GM12878 (cell line): ENCODE data around the gene VPS26B. TPM values are rescaled to one million over a fixed set of nuclear protein-coding genes. Genes with fewer than 3 reads are reported as not detected.

ENCODE experiments used
- ATAC-seq: fragments of 200-7000 bp; cut with Tn5 transposase; 3 replicates; pipeline ENCODE4 v1.9.1; 2020; ENCODE audit warnings: mild to moderate bottlenecking, moderate library complexity
- BruUV-seq: library from RNA; stranded (reverse); fragments of 400-500 nt; replicated peaks from 2 replicates; lab custom pipeline; 2021; lab: Mats Ljungman, UMichigan
- CTCF ChIA-PET: fragments of 300-600 bp; sonication (Branson Sonifier 250); formaldehyde crosslinking; extraction: SDS; loops from one replicate; lab custom pipeline; 2021; ENCODE audit warnings: inconsistent platforms; lab: Yijun Ruan, JAX
- POLR2A ChIA-PET: fragments of 350-600 bp; formaldehyde crosslinking; extraction: SDS; loops from one replicate; lab custom pipeline; 2021; ENCODE audit warnings: inconsistent platforms; lab: Charles Lee
- RAD21 ChIA-PET: fragments of 300-600 bp; sonication (Branson Sonifier 250); formaldehyde crosslinking; loops from one replicate; lab custom pipeline; 2023; ENCODE audit warnings: antibody characterized with exemption; ENCODE audit not compliant: unreplicated experiment; lab: Charles Lee
- SMC1A ChIA-PET: fragments of 300-600 bp; sonication (Branson Sonifier 250); formaldehyde crosslinking; loops from one replicate; lab custom pipeline; 2023; ENCODE audit not compliant: unreplicated experiment, uncharacterized antibody; lab: Charles Lee
- DNase-seq: peaks from one replicate; pipeline ENCODE4 v3.0.0-alpha.2; 2011; ENCODE audit warnings: low read depth, low spot score
- FAIRE-seq: peaks from 3 replicates; lab custom pipeline; 2011; peaks lifted over from hg19 to GRCh38; lab: Jason Lieb, UNC
- H2AFZ ChIP-seq: 2 replicates; pipeline ENCODE4 v1.6.0; 2011; ENCODE audit warnings: low read depth, low read length, control low read depth; ENCODE audit not compliant: control insufficient read depth
- H3K27ac ChIP-seq: 2 replicates; pipeline ENCODE4 v1.5.1; 2011; ENCODE audit warnings: control low read depth; ENCODE audit not compliant: control insufficient read depth, insufficient read depth
- H3K27me3 ChIP-seq, 2 experiments: replicated peaks in 1 of 2; 2 replicates each; pipeline versions ENCODE4 v1.6.0 to v1.6.1; 2011; ENCODE audit warnings: low read length in 1 of 2; ENCODE audit not compliant: control insufficient read depth in 2 of 2, insufficient read depth in 2 of 2
- H3K36me3 ChIP-seq, 2 experiments: 2 replicates each; pipeline ENCODE4 v1.5.1; 2011; ENCODE audit warnings: low read length in 1 of 2; ENCODE audit not compliant: control insufficient read depth in 2 of 2, insufficient read depth in 2 of 2
- H3K4me1 ChIP-seq: 2 replicates; pipeline ENCODE4 v1.6.1; 2011; ENCODE audit warnings: mild to moderate bottlenecking, low read length, moderate library complexity, mixed read lengths; ENCODE audit not compliant: control insufficient read depth, insufficient read depth
- H3K4me2 ChIP-seq: 2 replicates; pipeline ENCODE4 v1.6.0; 2011; ENCODE audit warnings: control low read depth; ENCODE audit not compliant: control insufficient read depth, insufficient read depth
- H3K4me3 ChIP-seq: fragments of 200-600 bp; sonication (generic); 2 replicates; pipeline ENCODE4 v1.5.1; 2016
- H3K79me2 ChIP-seq: 2 replicates; pipeline ENCODE4 v1.6.0; 2011; ENCODE audit warnings: low read length; ENCODE audit not compliant: control insufficient read depth, insufficient read depth
- H3K9ac ChIP-seq: 2 replicates; pipeline ENCODE4 v1.8.0; 2011; ENCODE audit warnings: low read length, control low read depth, mixed read lengths; ENCODE audit not compliant: control insufficient read depth, insufficient read depth
- H3K9me3 ChIP-seq: replicated peaks from 3 replicates; pipeline ENCODE4 v1.5.1; 2011; ENCODE audit warnings: mild to moderate bottlenecking, low read length; ENCODE audit not compliant: control insufficient read depth, insufficient read depth
- H4K20me1 ChIP-seq: 2 replicates; pipeline ENCODE4 v1.6.0; 2011; ENCODE audit not compliant: control insufficient read depth, insufficient read depth
- BRCA1 ChIP-seq: IDR thresholded peaks from 2 replicates; pipeline ENCODE4 v1.6.1; 2011; ENCODE audit warnings: low read depth, low read length, improper control_type of control experiment
- CBFB ChIP-seq: IDR thresholded peaks from 2 replicates; pipeline ENCODE4 v1.6.1; 2016; ENCODE audit warnings: antibody characterized with exemption, low read depth
- CBX5 ChIP-seq: sonication (generic); IDR thresholded peaks from 2 replicates; pipeline ENCODE4 v1.6.1; 2016; ENCODE audit warnings: low read depth, moderate library complexity, mild to moderate bottlenecking, inconsistent platforms
- CHD1 ChIP-seq: IDR thresholded peaks from 2 replicates; pipeline ENCODE4 v1.6.1; 2012; ENCODE audit warnings: low read depth, low read length, improper control_type of control experiment
- E2F4 ChIP-seq: IDR thresholded peaks from 2 replicates; pipeline ENCODE4 v1.6.1; 2012; ENCODE audit warnings: low read depth, low read length, improper control_type of control experiment
- IRF4 ChIP-seq: IDR thresholded peaks from 2 replicates; pipeline ENCODE4 v1.6.1; 2011; ENCODE audit warnings: low read depth, low read length
- MAX ChIP-seq: IDR thresholded peaks from 2 replicates; pipeline ENCODE4 v1.6.1; 2012; ENCODE audit warnings: low read depth, low read length, improper control_type of control experiment
- MEF2B ChIP-seq: fragments of 450-650 bp; IDR thresholded peaks from 2 replicates; pipeline ENCODE4 v1.6.1; 2018; ENCODE audit warnings: mild to moderate bottlenecking, moderate library complexity; ENCODE audit not compliant: partially characterized antibody, poor library complexity, severe bottlenecking
- MTA2 ChIP-seq: fragments of 450-650 bp; IDR thresholded peaks from 2 replicates; pipeline ENCODE4 v1.6.1; 2016; ENCODE audit warnings: low read depth, mild to moderate bottlenecking, moderate library complexity
- NKRF ChIP-seq: fragments of 450-650 bp; conservative IDR thresholded peaks from 2 replicates; pipeline ENCODE4 v1.6.1; 2017; ENCODE audit warnings: mild to moderate bottlenecking, moderate library complexity
- SKIL ChIP-seq: fragments of 450-650 bp; IDR thresholded peaks from 2 replicates; pipeline ENCODE4 v1.6.1; 2017; ENCODE audit warnings: mild to moderate bottlenecking, low read depth, inconsistent platforms; ENCODE audit not compliant: poor library complexity, severe bottlenecking
- STAT1 ChIP-seq: fragments of 450-650 bp; conservative IDR thresholded peaks from 2 replicates; pipeline ENCODE4 v1.6.1; 2014; ENCODE audit warnings: antibody characterized with exemption, mild to moderate bottlenecking
- ZBED1 ChIP-seq: IDR thresholded peaks from 2 replicates; pipeline ENCODE4 v1.6.1; 2016; ENCODE audit warnings: borderline replicate concordance
- ZNF687 ChIP-seq: fragments of 450-650 bp; IDR thresholded peaks from 2 replicates; pipeline ENCODE4 v1.6.1; 2017; ENCODE audit warnings: mild to moderate bottlenecking, moderate library complexity
- WGBS: methylation state at CpG from one replicate; pipeline ENCODE4 v1.1.6; 2016; ENCODE audit warnings: low lambda C conversion rate; ENCODE audit not compliant: insufficient replicate concordance, insufficient coverage; ENCODE audit errors: missing lambda C conversion rate; 5-methylcytosine and 5-hydroxymethylcytosine counted together
- in situ Hi-C: fragments of 300-500 bp; cut with MboI; formaldehyde crosslinking; loops from 9 replicates; pipeline ENCODE4 v1.14.3; 2018; ENCODE audit warnings: mixed read lengths
- intact Hi-C: fragments of 100-400 bp; cut with micrococcal nuclease; formaldehyde crosslinking; loops from one replicate; pipeline ENCODE4 v1.14.2; 2022; ENCODE audit not compliant: unreplicated experiment
- polyA plus RNA-seq, 11 experiments: library from polyadenylated mRNA; depleted of rRNA in 4 of 11; unstranded in 6 of 11; stranded (reverse) in 5 of 11; fragments of >200 nt; fragmentation: Nextera tagmentation in 4 of 11; fragmentation: Illumina TruSeq in 1 of 11; extraction: Ambion mirVana in 4 of 11; extraction: Trizol in 1 of 11; gene quantifications; 1 replicate in 1 of 11; 2 replicates in 10 of 11; pipeline versions ENCODE4 v1.2.1 to v1.2.3, GENCODE V29; 2011 to 2016; ENCODE audit warnings: inconsistent platforms in 2 of 11, missing spikeins in 2 of 11, low read depth in 1 of 11
- total RNA-seq, 4 experiments: library from RNA; depleted of rRNA in 3 of 4; stranded (reverse); fragments of >200 nt in 3 of 4; fragmentation: Illumina TruSeq in 1 of 4; extraction: Trizol in 1 of 4; gene quantifications; 2 replicates each; pipeline versions ENCODE4 v1.2.1 to v1.2.3, GENCODE V29; 2013 to 2021

The VPS26B gene
- total and polyA plus RNA-seq, 10 of the 15 experiments (the other 5 are each of a cell fraction or from before 2014, with no cell fraction given), result 1.6 to 26.9 (median 13.3) TPM

GRCh38 chr11:134288486-134288885 is 64.0 kb downstream of the VPS26B start:
- WGBS, result 70% methylated on average over 13 of the region's 13 CpGs
- no peak for TF ChIP-seq ZBED1
- no peak for TF ChIP-seq BRCA1
- no peak for TF ChIP-seq IRF4
- no peak for TF ChIP-seq MTA2
- TF ChIP-seq MAX, result no peak
- TF ChIP-seq CBX5, result no peak
- no peak for TF ChIP-seq MEF2B
- no peak for TF ChIP-seq NKRF
- TF ChIP-seq STAT1, result no peak
- no peak for TF ChIP-seq CHD1
- no peak for TF ChIP-seq CBFB
- TF ChIP-seq ZNF687, result no peak
- TF ChIP-seq SKIL, result no peak
- TF ChIP-seq E2F4, result no peak
- Histone ChIP-seq H3K4me2 (no peak overlapping the region), H3K79me2 (no peaks in the 10 kb centered on the region), H3K27me3 (peaks cover 0 to under 1% of the 10 kb centered on the region in 2 experiments; a peak in 1 of 4 replicates), H3K4me3 (no peak overlapping the region), H3K9me3 (no peaks in the 10 kb centered on the region), H3K9ac (no peak overlapping the region), H3K4me1 (no peaks in the 10 kb centered on the region), H3K36me3 (no peaks in the 10 kb centered on the region), H3K27ac (no peak overlapping the region), H4K20me1 (no peaks in the 10 kb centered on the region), H2AFZ (no peak overlapping the region)
- ChIA-PET RAD21 (no interaction called here), SMC1A (no interaction called here), CTCF (no interaction called here), POLR2A (no interaction called here)
- FAIRE-seq (no peak), DNase-seq (no peak), ATAC-seq (no peak)
- BruUV-seq, result no TSS peak
- intact Hi-C loops, result no loop called here
- in situ Hi-C loops, result no loop called here
